Astrocyte (in vitro differentiated cells and primary cell): ENCODE results near the gene MEAF6. TPM values are rescaled to one million over a fixed set of nuclear protein-coding genes. Genes with fewer than 3 reads are reported as not detected.

Experiments used
- DNase-seq: peaks from one replicate; pipeline ENCODE4 v3.0.0-alpha.2; 2010; ENCODE audit warnings: low read depth
- FAIRE-seq: peaks from 2 replicates; lab custom pipeline; 2011; peaks lifted over from hg19 to GRCh38; lab: Jason Lieb, UNC
- H2AFZ ChIP-seq: 2 replicates; pipeline ENCODE4 v1.6.0; 2012; ENCODE audit warnings: low read depth, low read length, inconsistent platforms
- H3K27ac ChIP-seq: 2 replicates; pipeline ENCODE4 v1.5.1; 2011; ENCODE audit warnings: low read depth, low read length, inconsistent platforms
- H3K27me3 ChIP-seq: 2 replicates; pipeline ENCODE4 v1.6.0; 2011; ENCODE audit warnings: low read length, inconsistent platforms; ENCODE audit not compliant: insufficient read depth
- H3K36me3 ChIP-seq: 2 replicates; pipeline ENCODE4 v1.5.1; 2011; ENCODE audit warnings: low read length, inconsistent platforms; ENCODE audit not compliant: insufficient read depth
- H3K4me1 ChIP-seq: 2 replicates; pipeline ENCODE4 v1.5.1; 2011; ENCODE audit warnings: low read length, inconsistent platforms; ENCODE audit not compliant: insufficient read depth
- H3K4me2 ChIP-seq: 2 replicates; pipeline ENCODE4 v1.6.0; 2012; ENCODE audit warnings: low read length, inconsistent platforms
- H3K4me3 ChIP-seq: 2 replicates; pipeline ENCODE4 v1.5.1; 2011; ENCODE audit warnings: low read depth, mild to moderate bottlenecking, low read length, inconsistent platforms; ENCODE audit not compliant: insufficient read depth
- H3K79me2 ChIP-seq: 2 replicates; pipeline ENCODE4 v1.6.0; 2012; ENCODE audit warnings: mild to moderate bottlenecking, low read length, inconsistent platforms; ENCODE audit not compliant: insufficient read depth
- H3K9ac ChIP-seq: 2 replicates; pipeline ENCODE4 v1.6.0; 2012; ENCODE audit warnings: mild to moderate bottlenecking, low read length, inconsistent platforms
- H3K9me3 ChIP-seq: 2 replicates; pipeline ENCODE4 v1.5.1; 2012; ENCODE audit warnings: low read depth, mild to moderate bottlenecking, low read length, inconsistent platforms; ENCODE audit not compliant: insufficient read depth
- H4K20me1 ChIP-seq: 2 replicates; pipeline ENCODE4 v1.6.0; 2012; ENCODE audit warnings: low read length, inconsistent platforms; ENCODE audit not compliant: insufficient read depth
- H3K27ac Mint-ChIP-seq: one replicate; pipeline ENCODE4 v1.8.0; 2021; ENCODE audit warnings: mild to moderate bottlenecking, mixed read lengths; ENCODE audit not compliant: unreplicated experiment
- H3K27me3 Mint-ChIP-seq: one replicate; pipeline ENCODE4 v1.8.0; 2021; ENCODE audit warnings: low read depth, mixed read lengths; ENCODE audit not compliant: unreplicated experiment
- H3K36me3 Mint-ChIP-seq: one replicate; pipeline ENCODE4 v1.8.0; 2021; ENCODE audit warnings: low read depth, mixed read lengths; ENCODE audit not compliant: unreplicated experiment
- H3K4me1 Mint-ChIP-seq: one replicate; pipeline ENCODE4 v1.8.0; 2021; ENCODE audit warnings: low read depth, mixed read lengths; ENCODE audit not compliant: unreplicated experiment
- H3K4me3 Mint-ChIP-seq: one replicate; pipeline ENCODE4 v1.8.0; 2021; ENCODE audit warnings: mild to moderate bottlenecking, moderate library complexity, mixed read lengths; ENCODE audit not compliant: unreplicated experiment
- H3K9me3 Mint-ChIP-seq: one replicate; pipeline ENCODE4 v1.8.0; 2021; ENCODE audit warnings: mild to moderate bottlenecking, mixed read lengths; ENCODE audit not compliant: unreplicated experiment
- EZH2 ChIP-seq: IDR thresholded peaks from 2 replicates; pipeline ENCODE4 v1.6.1; 2012; ENCODE audit warnings: mild to moderate bottlenecking, low read length, inconsistent platforms; ENCODE audit not compliant: insufficient read depth
- total RNA-seq: library from RNA; stranded (reverse); gene quantifications from 2 replicates; pipeline ENCODE4 v1.2.1, GENCODE V29; 2021
- TF ChIP-seq, protein P1 (sequence below): IDR thresholded peaks from 2 replicates; pipeline ENCODE4 v1.5.1; 2011; ENCODE audit warnings: low read depth, mild to moderate bottlenecking, inconsistent platforms, low read length, moderate library complexity; ENCODE audit not compliant: insufficient read depth

The MEAF6 gene
- total RNA-seq, 1 donor from 2014 or later = 49.0 TPM

DNA sequence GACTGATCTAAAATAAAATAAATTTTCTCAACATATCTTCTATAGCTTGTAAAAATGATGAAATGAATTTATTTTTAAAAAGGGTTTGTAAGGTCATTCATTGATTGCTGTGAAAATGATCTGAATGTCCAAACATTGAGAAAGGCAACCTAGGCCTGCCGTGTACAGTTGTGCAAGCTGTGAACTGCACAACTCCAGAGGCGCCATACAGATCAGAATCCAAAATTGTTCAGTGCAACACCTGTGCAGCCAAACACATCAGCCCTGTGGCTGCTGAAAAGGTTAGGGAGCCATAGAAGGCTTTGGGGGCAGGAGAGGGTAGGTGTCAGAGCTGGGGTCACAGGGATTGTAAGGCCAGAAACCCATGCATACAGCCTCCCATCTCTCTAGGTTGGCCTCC lies 50.1 kb downstream of the MEAF6 start:
- Histone ChIP-seq H3K9me3 (no peaks in the 10 kb centered on the region), H3K27me3 (no peaks in the 10 kb centered on the region), H3K4me2 (no peak overlapping the region), H3K36me3 (no peaks in the 10 kb centered on the region), H3K4me3 (no peak overlapping the region), H2AFZ (no peak overlapping the region), H3K27ac (no peak overlapping the region), H4K20me1 (no peaks in the 10 kb centered on the region), H3K9ac (no peak overlapping the region), H3K79me2 (peaks cover 9% of the 10 kb centered on the region), H3K4me1 (peaks cover 4% of the 10 kb centered on the region)
- no peak overlapping the region for H3K4me3 Mint-ChIP-seq
- peaks cover 3% of the 10 kb centered on the region for H3K9me3 Mint-ChIP-seq
- no peak overlapping the region for H3K27ac Mint-ChIP-seq
- DNase-seq = no peak
- TF ChIP-seq, protein P1, sequence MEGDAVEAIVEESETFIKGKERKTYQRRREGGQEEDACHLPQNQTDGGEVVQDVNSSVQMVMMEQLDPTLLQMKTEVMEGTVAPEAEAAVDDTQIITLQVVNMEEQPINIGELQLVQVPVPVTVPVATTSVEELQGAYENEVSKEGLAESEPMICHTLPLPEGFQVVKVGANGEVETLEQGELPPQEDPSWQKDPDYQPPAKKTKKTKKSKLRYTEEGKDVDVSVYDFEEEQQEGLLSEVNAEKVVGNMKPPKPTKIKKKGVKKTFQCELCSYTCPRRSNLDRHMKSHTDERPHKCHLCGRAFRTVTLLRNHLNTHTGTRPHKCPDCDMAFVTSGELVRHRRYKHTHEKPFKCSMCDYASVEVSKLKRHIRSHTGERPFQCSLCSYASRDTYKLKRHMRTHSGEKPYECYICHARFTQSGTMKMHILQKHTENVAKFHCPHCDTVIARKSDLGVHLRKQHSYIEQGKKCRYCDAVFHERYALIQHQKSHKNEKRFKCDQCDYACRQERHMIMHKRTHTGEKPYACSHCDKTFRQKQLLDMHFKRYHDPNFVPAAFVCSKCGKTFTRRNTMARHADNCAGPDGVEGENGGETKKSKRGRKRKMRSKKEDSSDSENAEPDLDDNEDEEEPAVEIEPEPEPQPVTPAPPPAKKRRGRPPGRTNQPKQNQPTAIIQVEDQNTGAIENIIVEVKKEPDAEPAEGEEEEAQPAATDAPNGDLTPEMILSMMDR = no peak
- no peak for TF ChIP-seq EZH2
- no peak for FAIRE-seq
- H3K27me3 Mint-ChIP-seq = no peaks in the 10 kb centered on the region
- H3K4me1 Mint-ChIP-seq = peaks cover 5% of the 10 kb centered on the region
- peaks cover 5% of the 10 kb centered on the region for H3K36me3 Mint-ChIP-seq

- no peak for FAIRE-seq
- no peak overlapping the region for H3K27ac ChIP-seq
- Mint-ChIP-seq H3K4me1 (no peaks in the 10 kb centered on the region), H3K27ac (no peak overlapping the region), H3K4me3 (no peak overlapping the region), H3K27me3 (no peaks in the 10 kb centered on the region), H3K36me3 (peaks cover 2% of the 10 kb centered on the region), H3K9me3 (no peaks in the 10 kb centered on the region)
- TF ChIP-seq, protein P1 = no peak
- TF ChIP-seq EZH2 = no peak
- peaks cover 4% of the 10 kb centered on the region for H3K4me1 ChIP-seq
- H4K20me1 ChIP-seq = no peaks in the 10 kb centered on the region
- no peak overlapping the region for H2AFZ ChIP-seq
- no peaks in the 10 kb centered on the region for H3K27me3 ChIP-seq
- no peaks in the 10 kb centered on the region for H3K79me2 ChIP-seq
- H3K4me3 ChIP-seq = no peak overlapping the region
- no peaks in the 10 kb centered on the region for H3K9me3 ChIP-seq
- H3K4me2 ChIP-seq = no peak overlapping the region
- H3K36me3 ChIP-seq = no peaks in the 10 kb centered on the region
- no peak for DNase-seq
- no peak overlapping the region for H3K9ac ChIP-seq
These were observed 52.7 kb downstream of the MEAF6 start for GRCh38 chr1:37461698-37462436.

DNA sequence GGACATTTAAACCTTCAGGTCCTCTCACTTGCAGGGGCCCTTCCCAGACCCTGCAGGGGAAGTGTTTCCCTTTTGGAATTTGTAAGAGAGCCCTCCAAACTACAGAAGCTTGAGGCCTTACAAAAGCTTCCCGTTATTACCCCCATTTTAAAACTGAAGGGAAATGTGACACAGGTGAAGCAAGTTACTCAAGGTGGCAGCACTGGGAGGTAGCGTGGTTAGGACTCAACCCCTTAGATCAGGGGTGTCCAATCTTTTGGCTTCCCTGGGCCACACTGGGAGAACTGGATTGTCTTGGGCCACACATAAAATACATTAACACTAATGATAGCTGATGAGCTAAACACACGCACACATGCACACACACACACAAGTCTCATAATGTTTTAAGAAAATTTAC lies 56.0 kb downstream of the MEAF6 start:
- TF ChIP-seq EZH2 = no peak
- TF ChIP-seq, protein P1 = no peak
- Histone ChIP-seq H3K79me2 (no peaks in the 10 kb centered on the region), H3K4me2 (no peak overlapping the region), H3K9me3 (no peaks in the 10 kb centered on the region), H3K9ac (no peak overlapping the region), H3K4me1 (peaks cover 4% of the 10 kb centered on the region), H3K27me3 (no peaks in the 10 kb centered on the region), H2AFZ (no peak overlapping the region), H3K27ac (no peak overlapping the region), H3K36me3 (no peaks in the 10 kb centered on the region), H4K20me1 (no peaks in the 10 kb centered on the region), H3K4me3 (no peak overlapping the region)
- Mint-ChIP-seq H3K4me3 (no peak overlapping the region), H3K27ac (no peak overlapping the region), H3K36me3 (peaks cover 4% of the 10 kb centered on the region), H3K27me3 (no peaks in the 10 kb centered on the region), H3K4me1 (peaks cover 3% of the 10 kb centered on the region), H3K9me3 (no peaks in the 10 kb centered on the region)
- DNase-seq (no peak), FAIRE-seq (no peak)
